HG02759 (cell line): Measurements from ENCODE around the gene WASL.
"Not testable (repeated sequence)": the region's sequence is repeated elsewhere in the genome, so short reads cannot be mapped to it uniquely, and the experiment has no call there.

ENCODE experiments used
- ATAC-seq: cut with Tn5 transposase; IDR thresholded peaks from one replicate; pipeline ENCODE4 v1.9.1; 2021; ENCODE audit warnings: mild to moderate bottlenecking, moderate library complexity; ENCODE audit not compliant: unreplicated experiment

The WASL gene

GRCh38 chr7:123748734-123749536 is at the start of gene WASL:
Gene WASL, minus strand, starts transcription at chr7:123749003. Its CDS starts 269 bp downstream, at chr7:123748734.
- ATAC-seq: peak; percentile 83

- ATAC-seq: no peak
Measured at GRCh38 chr7:123797673-123798531, 49.1 kb upstream of the WASL start.

DNA sequence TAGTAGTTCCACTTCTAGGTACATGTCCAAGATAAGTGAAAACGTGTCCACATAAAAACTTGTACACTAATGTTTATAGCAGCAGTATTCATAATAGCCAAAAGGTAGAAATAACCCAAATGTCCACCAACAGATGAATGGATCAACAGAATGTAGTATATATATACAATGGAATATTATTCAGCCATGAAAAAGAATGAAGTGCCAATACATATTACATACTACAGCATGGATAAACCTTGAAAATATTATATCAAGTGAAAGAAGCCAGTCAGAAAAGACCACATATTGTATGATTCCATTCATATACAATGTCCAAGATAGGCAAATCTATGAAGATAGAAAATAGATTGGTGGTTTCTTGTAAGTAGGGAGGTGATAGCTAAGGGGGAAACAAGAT is 47.8 kb upstream of the WASL start:
- ATAC-seq: no peak

DNA sequence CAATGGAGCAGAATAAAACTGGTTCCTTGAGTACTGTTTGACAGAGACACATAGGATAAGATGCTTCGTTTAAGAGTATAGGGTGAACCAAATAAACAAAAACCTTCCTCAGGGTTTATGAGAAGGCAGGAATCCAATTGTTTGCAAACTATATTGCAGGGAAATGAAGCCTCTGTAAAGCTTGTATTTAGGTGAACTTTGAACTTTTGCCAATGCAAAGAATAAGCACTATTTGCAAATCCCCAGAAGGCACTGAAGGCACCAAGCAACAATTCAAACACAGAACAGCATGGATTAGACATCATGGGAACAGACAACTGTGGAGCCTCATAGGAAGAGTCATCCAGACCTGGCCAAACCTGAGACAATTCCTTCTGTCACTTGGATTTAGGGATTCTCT is 47.1 kb upstream of the WASL start:
- no peak for ATAC-seq

DNA sequence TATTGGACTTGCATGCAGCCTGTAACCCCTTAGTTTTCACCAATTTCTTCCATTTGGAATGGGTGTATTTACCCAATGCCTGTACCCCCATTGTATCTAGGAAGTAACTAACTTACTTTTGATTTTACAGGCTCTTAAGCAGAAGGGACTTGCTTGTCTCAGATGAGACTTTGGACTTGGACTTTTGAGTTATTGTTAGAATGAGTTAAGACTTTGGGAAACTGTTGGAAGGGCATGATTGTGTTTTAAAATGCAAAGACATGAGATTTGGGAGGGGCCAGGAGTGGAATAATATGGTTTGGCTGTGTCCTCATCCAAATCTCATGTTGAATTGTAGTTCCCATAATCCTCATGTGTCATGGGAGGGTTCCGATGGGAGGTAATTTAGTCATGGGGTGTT is 46.3 kb upstream of the WASL start:
- ATAC-seq: not testable (repeated sequence)

DNA sequence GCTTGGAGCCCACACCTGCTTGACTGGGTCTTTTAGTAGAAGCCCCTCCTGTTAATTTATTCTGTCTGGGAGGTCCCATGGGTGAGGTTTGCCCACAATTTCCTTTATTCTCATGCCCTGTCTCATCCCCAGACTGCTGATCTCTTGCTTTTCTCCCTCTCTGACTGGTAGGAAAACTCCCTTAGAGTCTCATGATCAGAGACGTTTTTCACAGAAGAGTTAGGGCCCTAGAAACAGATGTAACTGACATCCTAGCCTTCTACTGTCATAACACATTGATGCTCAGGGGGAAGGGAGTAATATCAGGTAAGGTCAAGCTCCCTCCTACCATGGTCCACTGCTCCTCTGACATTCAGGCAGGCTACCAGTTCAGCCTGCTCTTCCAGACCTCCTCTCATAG is 43.7 kb upstream of the WASL start:
- peak; percentile 77 for ATAC-seq

- ATAC-seq: no peak
Measured at GRCh38 chr7:123791001-123791400, 42.2 kb upstream of the WASL start.

DNA sequence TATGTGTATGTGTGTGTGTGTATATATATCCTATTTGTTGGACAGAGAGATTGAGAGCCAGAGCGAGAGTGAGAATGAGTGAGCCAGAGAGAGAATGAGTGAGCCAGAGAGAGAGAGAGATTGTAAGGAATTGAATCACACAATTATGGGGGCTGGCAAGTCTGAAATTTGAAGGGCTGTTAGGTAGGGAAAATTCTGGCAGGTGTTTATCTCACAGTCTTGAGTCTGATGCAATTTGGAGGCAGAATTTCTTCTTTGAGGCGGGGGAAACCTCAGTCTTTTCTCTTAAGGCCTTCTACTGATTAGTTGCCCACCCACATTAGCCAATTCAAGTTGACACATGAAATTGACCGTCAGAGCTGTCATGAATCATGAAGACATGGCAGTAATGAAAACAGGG is 41.0 kb upstream of the WASL start:
- ATAC-seq: no peak

DNA sequence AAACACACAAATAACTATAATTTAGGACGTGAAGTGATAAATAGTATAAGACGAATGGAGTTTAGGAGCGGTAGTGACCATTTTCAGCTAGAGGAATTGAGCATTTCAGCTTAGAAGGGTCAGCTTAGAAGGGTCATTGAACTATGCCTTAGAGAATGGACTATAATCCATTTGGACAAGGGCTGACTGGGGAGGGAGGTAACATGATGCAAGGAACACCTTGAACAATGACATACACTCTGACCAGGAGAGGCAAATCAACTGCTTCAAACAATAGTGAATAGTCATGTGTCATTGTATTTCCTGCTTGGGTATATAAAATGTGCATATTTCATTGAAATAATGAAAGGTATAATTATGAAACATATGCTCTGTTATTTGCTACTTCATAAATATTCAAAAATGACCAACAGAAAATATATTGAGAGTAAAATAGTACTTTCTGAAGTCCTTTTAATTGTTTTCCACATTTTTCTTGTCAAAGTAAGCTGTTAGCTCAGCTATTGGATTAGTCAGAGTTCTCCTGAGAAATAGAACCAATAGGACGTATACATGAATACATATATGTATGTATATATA is 40.5 kb upstream of the WASL start:
- ATAC-seq: no peak

- ATAC-seq: no peak
Measured at GRCh38 chr7:123788584-123788983, 39.8 kb upstream of the WASL start.

DNA sequence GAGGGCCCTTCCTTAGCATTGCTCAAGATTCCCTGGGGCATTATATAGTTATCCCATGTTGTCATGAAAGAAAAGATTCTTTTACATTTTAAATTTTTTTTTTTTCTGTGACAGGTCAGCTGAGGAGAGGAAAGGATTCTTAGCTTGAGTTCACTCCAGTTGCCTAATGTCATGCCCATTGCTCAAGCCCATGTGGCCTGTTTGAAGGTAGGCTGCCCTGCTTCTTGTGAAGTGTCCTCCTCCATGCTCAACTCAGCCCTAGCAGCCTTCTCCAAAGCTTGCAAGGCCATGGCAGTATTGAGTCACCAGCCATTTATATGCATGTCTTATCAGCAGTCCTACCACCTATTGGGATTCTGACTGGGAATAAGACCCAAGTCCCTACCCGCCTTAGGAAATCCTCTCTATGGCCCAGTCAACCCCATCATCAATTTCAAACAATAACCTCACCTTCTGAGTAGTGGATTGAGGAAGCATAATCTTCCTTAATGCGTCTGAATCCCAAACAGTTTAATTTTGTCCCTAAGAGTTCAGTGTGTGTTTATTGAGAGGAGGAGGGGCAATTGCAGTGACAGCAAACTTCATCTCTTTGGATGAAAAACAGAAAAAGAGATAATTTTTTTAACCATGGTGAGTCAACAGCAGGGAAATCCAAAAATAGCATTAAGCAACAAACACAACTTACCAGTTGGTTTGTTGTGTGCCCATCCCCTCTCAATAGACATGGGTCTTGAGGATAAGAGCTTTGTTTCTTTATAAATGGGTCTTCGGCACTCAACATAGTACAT is 38.6 kb upstream of the WASL start:
- ATAC-seq: no peak

GRCh38 chr7:123784263-123784662 is 35.5 kb upstream of the WASL start:
- ATAC-seq: no peak

GRCh38 chr7:123783820-123784219 is 35.0 kb upstream of the WASL start:
- ATAC-seq: no peak

DNA sequence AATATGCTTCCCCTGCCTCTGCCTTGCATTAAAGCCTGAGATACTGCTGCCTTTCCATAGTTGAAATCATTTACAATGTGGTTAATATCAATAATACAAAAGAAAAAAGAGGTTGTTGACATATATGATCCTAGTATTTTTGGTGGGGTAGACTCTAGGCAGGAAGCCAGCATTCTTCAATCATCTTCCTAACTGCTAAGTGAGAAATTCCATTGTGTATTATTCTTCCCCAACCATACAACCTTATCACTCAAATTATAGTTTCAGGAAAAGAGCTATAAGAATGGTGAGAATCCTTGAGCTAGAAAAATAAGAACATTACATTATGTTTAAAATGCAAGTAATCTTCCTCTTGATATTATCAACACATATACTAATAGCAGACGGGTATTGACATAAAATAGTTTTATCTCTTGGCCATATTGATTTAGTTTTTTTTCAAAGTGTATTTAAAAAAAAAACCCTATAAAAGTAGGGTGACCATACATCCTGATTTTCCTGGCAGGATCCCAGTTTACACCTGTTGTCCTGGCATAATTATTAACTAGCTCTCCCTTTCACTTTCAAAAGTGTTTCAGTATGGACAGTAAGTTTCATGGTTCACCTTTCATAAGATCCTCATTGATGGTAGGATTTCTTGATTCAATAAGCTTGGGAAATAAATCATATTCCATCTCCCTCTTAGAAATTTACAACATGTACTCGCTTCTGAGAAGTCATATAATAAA is 33.4 kb upstream of the WASL start:
- ATAC-seq: no peak

DNA sequence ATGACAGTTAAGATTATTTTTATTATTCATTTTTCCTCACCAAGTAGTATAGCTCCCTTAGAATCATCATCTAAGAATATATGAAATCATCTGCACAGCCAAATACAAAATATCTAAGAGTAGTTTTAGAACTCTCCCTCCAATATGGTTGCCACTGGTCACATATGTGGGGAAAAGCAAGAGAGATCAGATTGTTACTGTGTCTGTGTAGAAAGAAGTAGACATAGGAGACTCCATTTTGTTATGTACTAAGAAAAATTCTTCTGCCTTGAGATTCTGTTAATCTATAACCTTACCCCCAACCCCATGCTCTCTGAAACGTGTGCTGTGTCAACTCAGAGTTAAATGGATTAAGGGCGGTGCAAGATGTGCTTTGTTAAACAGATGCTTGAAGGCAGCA is 31.7 kb upstream of the WASL start:
- not testable (repeated sequence) for ATAC-seq

GRCh38 chr7:123774496-123774895 is 25.7 kb upstream of the WASL start:
- no peak for ATAC-seq

DNA sequence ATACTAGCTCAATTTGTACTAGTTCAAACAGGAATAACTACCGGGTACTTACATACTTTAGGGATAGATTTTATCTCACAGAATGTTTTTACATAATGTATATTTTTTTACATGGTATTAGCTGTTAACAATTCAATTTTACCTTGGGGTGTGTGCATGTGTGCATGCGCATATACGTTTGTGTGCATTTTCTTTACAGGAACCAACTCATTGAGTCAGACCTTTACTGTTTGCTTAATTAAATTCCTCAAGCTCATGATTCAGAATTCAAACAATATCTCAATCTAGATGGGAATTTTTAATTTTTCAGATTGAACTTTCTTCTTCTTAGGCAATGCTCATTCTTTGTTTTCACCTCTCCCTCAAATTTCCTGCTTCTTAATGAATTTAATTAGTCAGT is 24.7 kb upstream of the WASL start:
- no peak for ATAC-seq

GRCh38 chr7:123772652-123773051 is 23.8 kb upstream of the WASL start:
- no peak for ATAC-seq

DNA sequence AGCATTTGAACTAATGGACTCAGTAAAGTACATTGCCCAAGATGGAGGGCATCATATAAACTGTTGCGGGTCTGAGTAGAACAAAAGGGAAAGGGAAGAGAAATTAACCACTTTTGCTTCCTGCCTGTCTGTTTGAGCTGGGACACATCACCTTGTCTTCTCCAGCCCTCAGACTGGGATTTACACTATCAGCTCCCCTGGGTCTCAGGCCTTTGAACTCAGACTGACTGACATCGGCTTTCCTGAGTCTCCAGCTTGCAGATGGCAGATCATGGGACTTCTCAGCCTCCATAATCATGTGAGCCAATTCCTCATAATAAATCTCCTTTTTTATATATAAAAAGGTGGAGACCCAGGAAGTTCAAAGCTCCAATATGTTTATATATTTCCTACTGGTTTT is 23.0 kb upstream of the WASL start:
- no peak for ATAC-seq

GRCh38 chr7:123771256-123771655 is 22.5 kb upstream of the WASL start:
- no peak for ATAC-seq
